Epidermal melanocyte (primary cell): ENCODE results near the gene SLC2A13.
"Not testable (repeated sequence)": the region's sequence is repeated elsewhere in the genome, so short reads cannot be mapped to it uniquely, and the experiment has no call there.

Experiments used
- DNase-seq: peaks from one replicate; pipeline ENCODE4 v3.0.0; 2011; ENCODE audit warnings: low spot score; ENCODE audit not compliant: insufficient read length

Gene SLC2A13

DNA sequence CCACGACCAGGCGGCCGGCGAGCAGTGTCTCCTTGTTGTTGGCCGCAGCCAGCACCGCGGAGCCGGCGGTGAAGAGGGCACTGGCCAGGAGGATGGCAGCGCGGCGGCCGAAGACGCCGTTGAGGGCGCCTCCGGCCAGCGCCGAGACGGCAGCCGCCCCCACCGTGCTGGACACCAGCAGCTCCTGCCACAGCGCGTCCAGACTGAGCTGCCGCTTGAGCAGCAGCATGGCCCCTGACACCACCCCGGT lies 691 bp downstream of the SLC2A13 start:
- no peak for DNase-seq

DNA sequence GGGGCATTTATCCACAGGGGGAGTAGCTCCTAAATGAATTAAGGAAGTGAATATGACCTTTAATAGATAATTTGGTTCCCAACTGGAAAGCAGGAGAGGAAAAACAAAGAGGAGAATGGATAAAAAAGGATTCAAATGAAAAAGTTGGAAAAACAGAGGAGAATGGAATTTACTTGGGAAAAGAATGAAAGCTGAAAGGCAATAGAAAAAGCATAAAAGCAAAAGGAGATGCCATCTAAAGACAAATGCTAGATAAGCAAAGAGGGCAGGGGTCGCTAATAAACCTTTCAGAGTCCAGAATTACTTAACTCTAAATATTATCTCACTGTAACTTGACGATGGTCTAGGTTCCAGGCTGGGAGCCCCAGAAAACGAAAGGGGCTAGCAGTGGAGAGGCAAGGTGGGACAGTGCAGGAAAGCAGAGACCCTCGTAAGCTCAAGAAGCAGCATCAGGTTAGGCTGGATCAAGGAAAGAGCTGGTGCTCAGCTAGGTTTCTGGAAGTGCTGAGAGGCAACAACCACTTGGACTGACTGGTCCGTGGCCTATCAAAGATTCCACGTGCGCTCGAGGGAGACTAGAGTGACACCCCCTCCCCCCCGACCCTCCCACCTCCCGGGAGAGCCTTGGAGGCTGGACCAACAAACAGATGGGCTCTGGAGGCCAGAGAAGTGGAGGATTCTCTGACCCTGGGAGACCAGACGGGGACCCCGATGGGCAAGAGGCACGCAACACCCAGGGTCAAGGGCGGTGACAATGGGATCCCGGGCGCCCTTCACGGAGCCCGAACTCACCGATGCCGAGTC lies 1.2 kb downstream of the SLC2A13 start:
- DNase-seq, result no peak

DNA sequence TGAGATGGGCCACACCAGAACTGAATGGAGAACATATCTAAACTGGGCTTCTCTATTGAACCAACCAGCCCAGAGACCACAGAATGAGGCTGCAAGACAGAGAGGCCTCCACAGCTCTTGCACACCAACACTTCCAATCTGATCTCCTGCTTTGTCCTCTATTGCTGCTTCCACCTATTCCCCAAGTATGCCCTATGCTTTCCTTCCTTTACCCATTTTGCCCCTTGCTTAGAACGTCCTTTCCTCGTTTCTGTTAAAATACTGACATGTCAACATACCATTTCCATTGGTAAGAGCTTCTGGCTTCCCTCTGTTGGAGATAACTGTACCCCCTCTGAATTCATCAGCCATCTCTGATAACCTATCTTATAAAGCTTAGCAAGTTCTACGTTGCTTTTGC lies 2.8 kb downstream of the SLC2A13 start:
- DNase-seq, result no peak

DNA sequence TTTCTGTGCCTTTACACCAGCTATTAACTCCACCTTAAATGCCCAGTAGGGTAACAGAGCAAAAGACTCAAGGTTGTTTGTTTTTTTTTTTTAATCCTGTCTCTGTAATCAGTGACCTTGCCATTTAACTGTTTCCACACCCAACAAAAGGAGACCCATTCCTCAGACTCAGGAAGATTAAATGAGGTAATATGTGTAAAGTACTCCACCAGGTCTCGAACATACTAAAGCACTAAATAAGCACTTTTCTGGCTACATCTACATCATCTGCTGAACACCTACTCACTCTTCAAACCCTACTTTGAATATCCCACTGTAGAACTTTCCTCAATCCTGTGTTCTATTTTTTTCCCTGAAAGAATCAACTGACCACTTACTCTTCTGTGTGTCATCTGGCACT lies 4.1 kb downstream of the SLC2A13 start:
- DNase-seq, result no peak

- DNase-seq, result no peak
Measured at GRCh38 chr12:40099423-40099853, 6.4 kb downstream of the SLC2A13 start.

DNA sequence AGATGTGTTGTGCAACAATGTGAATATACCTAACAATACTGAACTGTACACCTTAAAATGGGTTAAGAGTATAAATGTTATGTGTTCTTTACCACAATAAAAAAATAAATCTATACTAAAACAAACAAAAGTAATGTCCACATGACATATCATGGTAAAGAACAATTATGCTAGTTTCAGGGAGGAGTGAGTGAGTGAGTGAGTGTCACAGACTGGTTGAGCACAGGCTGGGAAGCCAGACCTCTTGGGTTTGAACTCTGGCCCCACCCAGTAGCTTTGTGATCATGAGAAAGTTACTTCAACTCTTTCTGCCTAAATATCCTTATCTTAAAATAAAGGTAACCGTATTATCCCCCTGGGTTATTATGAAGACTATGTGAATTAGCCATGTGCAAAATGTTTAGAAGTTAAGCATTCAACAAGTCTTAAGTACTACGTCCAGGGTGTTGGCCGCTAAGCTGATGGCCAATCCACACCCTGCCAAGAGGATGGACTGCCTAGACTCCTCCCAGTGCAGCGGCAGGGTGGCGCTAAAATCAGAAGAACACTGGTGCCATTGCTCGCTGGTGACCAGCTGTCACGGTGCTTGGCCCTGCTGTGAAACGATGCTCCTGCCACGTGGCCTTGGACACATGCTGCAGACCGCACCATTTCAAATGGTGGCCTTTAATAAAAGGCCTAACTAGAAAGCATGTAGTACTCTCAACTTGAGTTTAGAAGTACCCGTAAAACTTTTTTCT lies 7.3 kb downstream of the SLC2A13 start:
- no peak for DNase-seq

DNA sequence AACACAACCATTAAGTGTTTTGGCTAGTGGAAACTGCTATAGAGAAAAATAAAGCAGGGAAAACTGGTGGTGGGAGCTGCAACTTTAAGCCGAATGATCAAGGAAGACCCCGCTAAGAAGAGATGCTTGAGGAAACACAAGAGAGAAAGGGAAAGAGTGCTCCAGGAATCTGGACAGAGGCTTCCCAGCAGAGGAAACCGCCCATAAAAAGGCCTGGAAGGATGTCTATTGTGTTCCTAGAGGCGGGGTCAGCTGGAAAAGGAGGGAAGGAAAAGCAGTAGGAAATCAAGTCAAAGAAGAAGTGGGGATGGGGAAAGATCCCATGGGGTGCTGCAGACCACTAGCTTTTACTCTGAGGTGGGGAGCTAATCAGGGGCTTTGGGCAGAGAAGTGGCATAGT lies 12.4 kb downstream of the SLC2A13 start:
- no peak for DNase-seq

- DNase-seq, result no peak
Measured at GRCh38 chr12:40086471-40086870, 19.4 kb downstream of the SLC2A13 start.

DNA sequence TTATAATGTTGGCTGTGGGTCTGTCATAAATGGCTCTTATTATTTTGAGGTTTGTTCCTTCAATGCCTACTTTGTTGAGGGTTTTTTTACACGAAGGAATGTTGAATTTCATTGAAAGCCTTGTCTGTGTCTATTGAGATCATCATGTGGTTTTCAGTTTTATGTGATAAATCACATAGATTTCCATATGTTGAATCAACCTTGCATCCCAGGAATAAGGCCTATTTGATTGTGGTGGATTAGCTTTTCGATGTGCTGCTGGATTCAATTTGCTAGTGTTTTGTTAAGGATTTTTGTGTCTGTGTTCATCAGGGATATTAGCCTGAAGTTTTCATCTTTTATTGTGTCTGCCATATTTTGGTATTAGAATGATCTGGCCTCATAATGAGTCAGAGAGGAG lies 27.6 kb downstream of the SLC2A13 start:
- DNase-seq, result no peak

GRCh38 chr12:40075458-40075857 lies 30.4 kb downstream of the SLC2A13 start:
- DNase-seq, result no peak

DNA sequence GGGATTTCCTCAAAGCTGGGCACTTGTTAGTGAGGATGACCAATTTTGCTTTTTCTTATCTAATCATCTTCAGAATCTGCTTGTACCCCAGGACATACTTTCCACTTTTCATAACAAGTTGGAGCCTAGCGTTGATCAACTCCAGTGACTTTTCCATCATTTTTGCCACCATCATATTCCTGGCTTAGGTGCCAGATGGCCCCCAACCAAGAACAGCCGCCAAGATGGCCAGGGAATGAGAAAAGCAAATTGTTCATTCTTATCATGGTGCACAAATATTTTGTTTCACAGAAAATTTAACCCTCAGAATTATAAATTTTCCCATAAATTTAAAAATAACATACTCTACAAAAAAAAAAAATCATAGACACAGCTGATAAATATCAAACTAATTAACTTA lies 37.5 kb downstream of the SLC2A13 start:
- DNase-seq, result no peak

DNA sequence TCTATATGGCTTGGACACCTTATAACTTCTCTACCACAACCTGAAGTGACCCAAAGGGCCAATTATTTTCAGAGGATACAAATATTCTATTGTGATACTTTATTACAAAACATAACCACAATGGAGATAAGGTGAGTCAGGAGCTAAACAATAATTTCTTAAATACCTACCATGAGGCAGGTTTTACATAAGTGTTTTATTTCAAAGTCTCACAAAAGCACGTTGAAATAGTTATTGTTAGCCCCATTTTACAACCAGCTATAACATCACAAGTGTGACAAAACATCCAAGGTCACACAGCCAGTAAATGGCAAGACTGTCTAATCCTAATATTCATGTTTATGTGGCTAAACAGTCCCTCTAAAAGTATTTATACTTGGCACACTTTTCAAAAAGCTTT lies 40.2 kb downstream of the SLC2A13 start:
- no peak for DNase-seq

DNA sequence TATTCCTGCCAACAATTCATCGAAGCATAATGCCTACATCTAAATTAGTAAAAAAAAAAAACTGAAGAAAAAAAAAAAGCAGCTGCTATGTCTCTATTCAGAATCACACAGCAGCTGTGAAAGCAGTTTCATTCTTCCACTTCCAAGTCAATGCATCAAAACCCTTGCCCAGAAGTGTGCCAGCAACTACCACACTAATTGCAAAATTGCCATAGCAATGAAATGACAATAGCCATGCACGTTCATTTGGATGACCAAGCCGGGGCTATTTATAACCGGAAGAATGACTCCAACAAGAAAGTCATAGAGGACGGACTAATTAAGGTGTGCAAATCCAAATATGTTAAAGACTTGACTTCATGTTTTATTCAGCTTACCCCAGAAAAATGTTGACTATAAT lies 42.5 kb downstream of the SLC2A13 start:
- DNase-seq, result no peak

DNA sequence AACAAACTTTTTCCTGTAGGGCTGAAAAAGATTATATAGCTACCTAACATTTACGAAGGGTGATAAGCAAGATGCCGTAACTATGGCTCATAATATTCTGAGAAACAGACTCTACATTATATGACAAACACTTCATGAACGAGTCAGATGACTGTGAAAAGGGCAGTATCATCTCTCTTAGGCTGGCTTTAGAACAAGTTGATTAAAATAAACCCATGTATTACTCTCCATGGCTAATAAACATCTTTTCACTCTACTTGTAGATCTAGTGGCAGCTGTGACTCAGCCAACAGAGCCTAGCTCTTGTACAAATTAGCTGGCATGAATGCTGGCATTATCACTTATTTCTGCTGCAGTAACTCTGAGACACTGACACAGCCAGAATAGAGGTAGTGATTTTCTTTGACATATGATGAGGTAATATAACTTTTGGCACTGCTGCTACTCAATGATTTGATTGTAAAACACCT lies 47.1 kb downstream of the SLC2A13 start:
- no peak for DNase-seq

DNA sequence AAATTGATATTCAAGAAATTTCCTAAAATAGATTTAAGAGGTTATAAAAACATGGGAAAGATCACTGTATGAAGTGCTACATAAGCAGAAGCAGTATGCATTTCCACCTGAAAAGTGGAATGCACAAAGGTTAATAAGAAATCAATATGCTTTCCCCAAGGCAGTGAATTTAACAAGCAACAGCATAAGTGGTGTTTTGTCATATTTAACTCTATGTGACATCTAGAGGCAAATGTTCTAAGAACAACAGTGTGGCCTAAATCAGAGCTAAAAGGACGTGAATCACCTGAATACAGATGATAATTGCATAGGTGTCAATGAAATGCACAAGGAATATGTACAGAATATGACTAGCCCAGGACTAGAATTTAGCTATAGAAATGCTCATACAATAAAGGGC lies 49.5 kb downstream of the SLC2A13 start:
- no peak for DNase-seq

GRCh38 chr12:40055776-40056175 lies 50.1 kb downstream of the SLC2A13 start:
- no peak for DNase-seq

GRCh38 chr12:40055228-40055579 lies 50.7 kb downstream of the SLC2A13 start:
- no peak for DNase-seq

DNA sequence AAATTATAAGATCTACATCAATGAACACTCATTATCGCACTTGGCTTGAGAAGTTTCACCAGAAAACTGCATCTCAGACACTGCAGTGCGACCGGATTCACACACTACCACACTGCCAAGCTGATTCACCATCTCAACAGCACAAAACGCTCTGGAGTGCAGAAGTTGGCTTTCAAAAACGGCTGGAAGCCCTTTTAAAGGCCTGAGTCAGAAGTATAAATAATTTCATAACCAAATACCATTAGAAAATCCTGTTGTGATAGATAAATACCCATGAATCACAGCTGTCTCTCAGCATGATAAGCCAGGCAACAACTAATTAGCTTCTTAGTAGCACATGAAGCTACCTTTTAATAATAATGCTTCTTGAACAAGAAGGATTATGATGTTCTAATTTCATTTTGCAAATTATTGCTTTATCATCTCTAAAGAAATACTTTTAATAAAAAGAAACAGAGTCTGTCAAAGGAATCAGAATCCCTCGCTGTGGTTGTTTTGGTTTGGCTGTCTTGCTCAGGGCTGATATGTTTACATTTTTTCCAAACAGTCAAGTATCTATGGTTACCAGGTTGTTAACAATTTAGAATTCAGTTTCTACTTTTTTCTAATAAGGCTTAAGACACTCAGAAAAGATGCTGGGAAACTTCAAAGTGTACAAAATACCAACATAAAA lies 51.2 kb downstream of the SLC2A13 start:
- DNase-seq, result no peak

DNA sequence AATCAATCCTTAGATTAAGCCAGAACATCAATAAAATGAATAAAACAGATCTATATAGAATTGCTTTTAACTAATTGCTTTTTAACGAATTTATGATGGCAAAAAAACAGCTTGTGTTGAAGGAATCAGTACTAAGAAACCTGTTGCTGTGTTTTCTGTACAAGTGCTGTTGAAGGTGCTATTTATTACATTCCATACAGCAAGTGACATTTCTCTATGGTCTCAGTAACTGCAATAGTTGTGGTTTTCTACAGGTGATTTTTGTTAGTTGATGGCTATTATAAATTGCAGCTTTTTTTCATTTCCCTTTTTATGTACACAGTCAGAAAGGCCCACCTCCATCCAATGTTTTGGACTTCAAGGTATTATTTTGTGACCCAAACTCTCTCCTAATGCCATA lies 56.6 kb downstream of the SLC2A13 start:
- no peak for DNase-seq

DNA sequence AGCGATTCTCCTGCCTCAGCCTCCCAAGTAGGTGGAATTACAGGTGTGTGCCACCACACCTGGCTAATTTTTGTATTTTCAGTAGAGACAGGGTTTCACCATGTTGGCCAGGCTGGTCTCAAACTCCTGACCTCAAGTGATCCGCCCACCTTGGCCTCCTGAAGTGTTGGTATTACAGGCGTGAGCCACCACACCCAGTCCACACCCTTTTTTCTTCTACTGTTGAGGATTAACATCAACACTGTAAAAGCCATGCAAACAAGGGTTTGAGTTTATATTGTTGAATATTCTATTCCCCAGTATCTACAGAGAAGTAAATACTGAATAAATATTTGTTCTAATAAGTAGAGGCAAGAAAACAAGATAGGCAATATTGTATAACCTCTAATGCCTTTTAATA lies 58.9 kb downstream of the SLC2A13 start:
- not testable (repeated sequence) for DNase-seq

- DNase-seq, result no peak
Measured at GRCh38 chr12:40045656-40046055, 60.2 kb downstream of the SLC2A13 start.

DNA sequence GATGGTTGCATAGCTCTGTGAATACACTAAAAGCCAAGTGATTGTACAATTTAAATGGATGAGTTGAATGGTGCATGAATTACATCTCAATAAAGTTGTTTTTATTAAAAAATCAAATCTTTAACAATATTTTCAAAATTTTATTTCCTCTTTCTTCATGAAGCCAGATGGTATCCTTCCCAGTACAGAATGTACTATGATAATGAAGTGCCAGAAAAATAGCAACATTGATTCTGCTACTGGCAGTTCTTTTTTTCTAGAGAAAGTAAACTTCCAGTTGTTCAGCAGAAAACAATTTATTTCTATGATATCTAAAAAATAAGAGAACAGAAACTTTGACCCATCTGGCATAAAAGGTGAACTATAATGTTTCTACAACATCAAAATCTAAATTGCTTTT lies 61.5 kb downstream of the SLC2A13 start:
- DNase-seq, result no peak

- DNase-seq, result no peak
Measured at GRCh38 chr12:40039598-40039997, 66.3 kb downstream of the SLC2A13 start.
